ENCODE data around the gene ARHGDIB.

ARHGDIB gene

GRCh38 chr12:15000575-15000974 is 39.2 kb upstream of the ARHGDIB start:
- Histone ChIP-seq H3K27me3 (no peaks in the 10 kb centered on the region), H3K4me1 (peaks cover 9% of the 10 kb centered on the region), H3K4me3 (ENCODE audit: low read depth, low read length) (no peak overlapping the region), H3K36me3 (no peaks in the 10 kb centered on the region), H3K9me3 (no peaks in the 10 kb centered on the region)
- no peak for TF ChIP-seq CTCF (IDR thresholded peaks at IDR 0.05; ENCODE audit: low read depth, low read length)
- DNase-seq: no peak

- TF ChIP-seq CTCF (IDR thresholded peaks at IDR 0.05; ENCODE audit: low read depth, low read length): no peak
- DNase-seq: no peak
- H3K4me3 ChIP-seq (ENCODE audit: low read depth, low read length): no peak overlapping the region
- no peaks in the 10 kb centered on the region for H3K36me3 ChIP-seq
- no peaks in the 10 kb centered on the region for H3K27me3 ChIP-seq
- H3K9me3 ChIP-seq: no peaks in the 10 kb centered on the region
- H3K4me1 ChIP-seq: peaks cover 9% of the 10 kb centered on the region
These were observed 38.4 kb upstream of the ARHGDIB start for GRCh38 chr12:14999695-15000365.

GRCh38 chr12:14999021-14999694 is 37.8 kb upstream of the ARHGDIB start:
- no peak for DNase-seq
- no peaks in the 10 kb centered on the region for H3K27me3 ChIP-seq
- H3K9me3 ChIP-seq: no peaks in the 10 kb centered on the region
- no peak for TF ChIP-seq CTCF (IDR thresholded peaks at IDR 0.05; ENCODE audit: low read depth, low read length)
- no peaks in the 10 kb centered on the region for H3K36me3 ChIP-seq
- no peak overlapping the region for H3K4me3 ChIP-seq (ENCODE audit: low read depth, low read length)
- peaks cover 6% of the 10 kb centered on the region for H3K4me1 ChIP-seq

GRCh38 chr12:14997998-14998397 is 36.6 kb upstream of the ARHGDIB start:
- DNase-seq: no peak
- H3K4me1 ChIP-seq: peaks cover 5% of the 10 kb centered on the region
- TF ChIP-seq CTCF (IDR thresholded peaks at IDR 0.05; ENCODE audit: low read depth, low read length): no peak
- no peak overlapping the region for H3K4me3 ChIP-seq (ENCODE audit: low read depth, low read length)
- H3K27me3 ChIP-seq: no peaks in the 10 kb centered on the region
- H3K36me3 ChIP-seq: no peaks in the 10 kb centered on the region
- H3K9me3 ChIP-seq: no peaks in the 10 kb centered on the region

GRCh38 chr12:14995583-14996425 is 34.4 kb upstream of the ARHGDIB start:
- no peaks in the 10 kb centered on the region for H3K27me3 ChIP-seq
- H3K4me3 ChIP-seq (ENCODE audit: low read depth, low read length): no peak overlapping the region
- H3K9me3 ChIP-seq: no peaks in the 10 kb centered on the region
- H3K36me3 ChIP-seq: no peaks in the 10 kb centered on the region
- peak; percentile 54 for TF ChIP-seq CTCF (IDR thresholded peaks at IDR 0.05; ENCODE audit: low read depth, low read length)
- H3K4me1 ChIP-seq: no peaks in the 10 kb centered on the region
- DNase-seq: no peak

Measured in BE2C (cell line).